ENCODE results near the gene RFNG. TPM values are rescaled to one million over a fixed set of nuclear protein-coding genes. Genes with fewer than 3 reads are reported as not detected.
A peak's percentile ranks its signal among the peaks of the same experiment; 100 is the strongest.

Gene RFNG
- total RNA-seq, 6 experiments from 2014 or later = 37.6 to 48.5 (median 40.1) TPM

- DNase-seq = no peak
- no peaks in the 10 kb centered on the region for H3K9me3 Mint-ChIP-seq
- H3K36me3 Mint-ChIP-seq (ENCODE audit: low read depth) = no peaks in the 10 kb centered on the region
- peak overlapping the region; percentile 79 for H3K27ac Mint-ChIP-seq
- H3K4me3 Mint-ChIP-seq = peak overlapping the region; percentile 88
- peaks cover 17% of the 10 kb centered on the region for H3K4me1 Mint-ChIP-seq (ENCODE audit: low read depth)
- H3K27me3 Mint-ChIP-seq (ENCODE audit: insufficient read depth) = peaks cover 2% of the 10 kb centered on the region
- no peak for TF ChIP-seq CTCF (IDR thresholded peaks at IDR 0.05)
Measured at GRCh38 chr17:82021900-82022309, 29.7 kb downstream of the RFNG start.

- Mint-ChIP-seq H3K4me3 (peak overlapping the region; percentile 88), H3K4me1 (ENCODE audit: low read depth) (peaks cover 17% of the 10 kb centered on the region), H3K27ac (peak overlapping the region; percentile 79), H3K36me3 (ENCODE audit: low read depth) (no peaks in the 10 kb centered on the region), H3K27me3 (ENCODE audit: insufficient read depth) (peaks cover 2% of the 10 kb centered on the region), H3K9me3 (no peaks in the 10 kb centered on the region)
- TF ChIP-seq CTCF (IDR thresholded peaks at IDR 0.05) = peak; percentile 87
- peak; percentile 79 for DNase-seq
Measured at GRCh38 chr17:82021107-82021899, 30.3 kb downstream of the RFNG start.

GRCh38 chr17:82020572-82021106 is 31.0 kb downstream of the RFNG start:
- peaks cover 2% of the 10 kb centered on the region for H3K27me3 Mint-ChIP-seq (ENCODE audit: insufficient read depth)
- H3K4me3 Mint-ChIP-seq = no peak overlapping the region
- H3K9me3 Mint-ChIP-seq = no peaks in the 10 kb centered on the region
- H3K36me3 Mint-ChIP-seq (ENCODE audit: low read depth) = no peaks in the 10 kb centered on the region
- no peak for TF ChIP-seq CTCF (IDR thresholded peaks at IDR 0.05)
- no peak for DNase-seq
- H3K4me1 Mint-ChIP-seq (ENCODE audit: low read depth) = peaks cover 17% of the 10 kb centered on the region
- H3K27ac Mint-ChIP-seq = peak overlapping the region; percentile 13; the same call in 1 of the 2 replicates

GRCh38 chr17:82019690-82020571 is 31.7 kb downstream of the RFNG start:
- no peaks in the 10 kb centered on the region for H3K36me3 Mint-ChIP-seq (ENCODE audit: low read depth)
- TF ChIP-seq CTCF (IDR thresholded peaks at IDR 0.05) = peak; percentile 86
- DNase-seq = no peak
- H3K4me1 Mint-ChIP-seq (ENCODE audit: low read depth) = peaks cover 17% of the 10 kb centered on the region
- peaks cover 2% of the 10 kb centered on the region for H3K27me3 Mint-ChIP-seq (ENCODE audit: insufficient read depth)
- no peaks in the 10 kb centered on the region for H3K9me3 Mint-ChIP-seq
- H3K4me3 Mint-ChIP-seq = no peak overlapping the region
- no peak overlapping the region for H3K27ac Mint-ChIP-seq

GRCh38 chr17:82018989-82019689 is 32.5 kb downstream of the RFNG start:
- no peak overlapping the region for H3K27ac Mint-ChIP-seq
- peaks cover 2% of the 10 kb centered on the region for H3K27me3 Mint-ChIP-seq (ENCODE audit: insufficient read depth)
- H3K4me1 Mint-ChIP-seq (ENCODE audit: low read depth) = peaks cover 14% of the 10 kb centered on the region
- no peaks in the 10 kb centered on the region for H3K9me3 Mint-ChIP-seq
- DNase-seq = no peak
- no peaks in the 10 kb centered on the region for H3K36me3 Mint-ChIP-seq (ENCODE audit: low read depth)
- TF ChIP-seq CTCF (IDR thresholded peaks at IDR 0.05) = no peak
- H3K4me3 Mint-ChIP-seq = no peak overlapping the region
